Endodermal cell (in vitro differentiated cells): ENCODE data around the gene TSPAN18. TPM values are rescaled to one million over a fixed set of nuclear protein-coding genes. Genes with fewer than 3 reads are reported as not detected.
A peak's percentile ranks its signal among the peaks of the same experiment; 100 is the strongest.

ENCODE experiments used
- DNase-seq: peaks from one replicate; pipeline ENCODE4 v3.0.0-alpha.2; 2017
- H3K27ac ChIP-seq: 2 replicates; pipeline ENCODE4 v1.5.1; 2013; ENCODE audit warnings: mild to moderate bottlenecking, low read depth, low read length, moderate library complexity
- H3K27me3 ChIP-seq: 2 replicates; pipeline ENCODE4 v1.6.1; 2013; ENCODE audit warnings: mild to moderate bottlenecking, low read length, moderate library complexity; ENCODE audit not compliant: insufficient read depth, control insufficient read depth, poor library complexity, severe bottlenecking
- H3K36me3 ChIP-seq: 2 replicates; pipeline ENCODE4 v1.7.0; 2013; ENCODE audit warnings: mild to moderate bottlenecking, low read length, moderate library complexity; ENCODE audit not compliant: control insufficient read depth, insufficient read depth
- H3K4me1 ChIP-seq: one replicate; pipeline ENCODE4 v1.7.0; 2013; ENCODE audit warnings: low read length; ENCODE audit not compliant: control insufficient read depth, insufficient read depth
- H3K4me3 ChIP-seq: 2 replicates; pipeline ENCODE4 v1.5.1; 2013; ENCODE audit warnings: mild to moderate bottlenecking, low read length, moderate library complexity
- H3K9ac ChIP-seq: 2 replicates; pipeline ENCODE4 v1.6.1; 2013; ENCODE audit warnings: mild to moderate bottlenecking, low read length, moderate library complexity; ENCODE audit not compliant: poor library complexity, severe bottlenecking; ENCODE audit errors: extremely low read depth
- H3K9me3 ChIP-seq: 2 replicates; pipeline ENCODE4 v1.6.1; 2013; ENCODE audit warnings: mild to moderate bottlenecking, low read length, moderate library complexity; ENCODE audit not compliant: control insufficient read depth
- H3K27ac Mint-ChIP-seq: 2 replicates; pipeline ENCODE4 v1.8.0; 2020; ENCODE audit warnings: mixed read lengths
- H3K27me3 Mint-ChIP-seq: 2 replicates; pipeline ENCODE4 v1.8.0; 2021; ENCODE audit warnings: mild to moderate bottlenecking, mixed read lengths; ENCODE audit not compliant: insufficient read depth
- H3K36me3 Mint-ChIP-seq: 2 replicates; pipeline ENCODE4 v1.8.0; 2020; ENCODE audit warnings: low read depth, mixed read lengths
- H3K4me1 Mint-ChIP-seq: 2 replicates; pipeline ENCODE4 v1.8.0; 2020; ENCODE audit warnings: mixed read lengths
- H3K4me3 Mint-ChIP-seq: 2 replicates; pipeline ENCODE4 v1.8.0; 2020; ENCODE audit warnings: mild to moderate bottlenecking, moderate library complexity, mixed read lengths
- H3K9me3 Mint-ChIP-seq: 2 replicates; pipeline ENCODE4 v1.8.0; 2020; ENCODE audit warnings: mild to moderate bottlenecking, mixed read lengths
- WGBS, 2 experiments: methylation state at CpG; one replicate each; pipeline versions ENCODE4 v1.1.5 to v1.1.7; 2013; ENCODE audit warnings: missing lambda C conversion rate in 2 of 2, mixed read lengths in 1 of 2; ENCODE audit not compliant: insufficient coverage in 1 of 2, insufficient read length in 1 of 2; 5-methylcytosine and 5-hydroxymethylcytosine counted together
- total RNA-seq, 2 donors: library from RNA; stranded (reverse); fragmentation: NEBNext Ultra II Directional in 1 of 2; extraction: Animal tissue kit (Norgen Biotek cat#: 25700) in 1 of 2; gene quantifications; 2 replicates in 1 of 2; 3 replicates in 1 of 2; pipeline ENCODE4 v1.2.1, GENCODE V29; 2021
- TF ChIP-seq, protein P1 (sequence below): fragments of 200-600 bp; sonication (generic); conservative IDR thresholded peaks from 2 replicates; pipeline ENCODE4 v1.5.0; 2021; ENCODE audit warnings: antibody characterized with exemption, mild to moderate bottlenecking

TSPAN18 gene
- total RNA-seq, 2 donors from 2014 or later, result 28.0 to 28.7 TPM

DNA sequence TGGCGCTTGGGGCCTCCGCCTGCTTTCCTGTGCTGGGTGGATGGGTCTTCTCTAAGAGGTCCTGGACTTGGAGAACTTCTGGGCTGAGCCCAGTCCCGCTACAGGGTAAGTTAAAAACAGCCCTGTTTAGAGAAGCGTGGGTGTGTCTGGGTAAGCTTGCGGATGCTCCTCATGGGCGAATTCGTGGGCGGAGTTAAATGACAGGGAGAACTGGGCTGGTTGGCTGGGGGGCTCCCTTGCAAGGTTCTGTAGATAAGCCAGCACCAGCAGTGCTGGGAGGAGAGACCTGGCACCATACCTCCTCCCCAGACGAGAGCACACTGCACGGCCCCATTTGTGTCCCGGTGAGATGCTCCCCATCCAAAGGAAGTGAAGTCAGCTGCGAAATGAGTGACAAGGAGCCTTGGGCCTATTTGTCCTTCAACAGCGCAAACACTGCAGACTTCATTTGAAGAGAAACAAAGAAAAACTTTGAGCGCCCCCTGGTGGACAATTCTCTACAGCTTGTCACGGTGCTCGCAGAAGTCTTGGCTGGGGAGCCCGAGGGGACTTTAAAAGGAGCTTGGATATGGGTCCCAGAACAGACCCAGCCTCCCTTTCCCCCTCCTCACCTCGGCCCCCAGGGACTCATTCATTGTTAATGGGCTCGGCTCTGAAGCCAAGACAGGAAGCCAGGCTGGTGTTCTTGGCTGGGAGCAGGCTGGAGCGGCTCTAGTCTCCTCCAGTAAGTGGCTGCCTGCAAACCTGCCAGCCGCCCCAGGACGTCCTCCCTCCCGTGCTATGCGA is 184.5 kb downstream of the TSPAN18 start:
- Mint-ChIP-seq H3K27me3 (peaks cover 5% of the 10 kb centered on the region), H3K4me1 (peaks cover 9% of the 10 kb centered on the region), H3K36me3 (no peaks in the 10 kb centered on the region), H3K27ac (peak overlapping the region; percentile 79), H3K9me3 (no peaks in the 10 kb centered on the region), H3K4me3 (peak overlapping the region; percentile 35)
- DNase-seq, result peak; percentile 97
- no peaks in the 10 kb centered on the region for H3K9me3 ChIP-seq
- TF ChIP-seq, protein P1, sequence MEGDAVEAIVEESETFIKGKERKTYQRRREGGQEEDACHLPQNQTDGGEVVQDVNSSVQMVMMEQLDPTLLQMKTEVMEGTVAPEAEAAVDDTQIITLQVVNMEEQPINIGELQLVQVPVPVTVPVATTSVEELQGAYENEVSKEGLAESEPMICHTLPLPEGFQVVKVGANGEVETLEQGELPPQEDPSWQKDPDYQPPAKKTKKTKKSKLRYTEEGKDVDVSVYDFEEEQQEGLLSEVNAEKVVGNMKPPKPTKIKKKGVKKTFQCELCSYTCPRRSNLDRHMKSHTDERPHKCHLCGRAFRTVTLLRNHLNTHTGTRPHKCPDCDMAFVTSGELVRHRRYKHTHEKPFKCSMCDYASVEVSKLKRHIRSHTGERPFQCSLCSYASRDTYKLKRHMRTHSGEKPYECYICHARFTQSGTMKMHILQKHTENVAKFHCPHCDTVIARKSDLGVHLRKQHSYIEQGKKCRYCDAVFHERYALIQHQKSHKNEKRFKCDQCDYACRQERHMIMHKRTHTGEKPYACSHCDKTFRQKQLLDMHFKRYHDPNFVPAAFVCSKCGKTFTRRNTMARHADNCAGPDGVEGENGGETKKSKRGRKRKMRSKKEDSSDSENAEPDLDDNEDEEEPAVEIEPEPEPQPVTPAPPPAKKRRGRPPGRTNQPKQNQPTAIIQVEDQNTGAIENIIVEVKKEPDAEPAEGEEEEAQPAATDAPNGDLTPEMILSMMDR, result peak; percentile 97
- WGBS, 2 experiments, result 28 to 36% methylated on average over 15 to 24 of the region's 24 CpGs
- no peaks in the 10 kb centered on the region for H3K27me3 ChIP-seq
- no peaks in the 10 kb centered on the region for H3K36me3 ChIP-seq
- H3K4me1 ChIP-seq, result peaks cover 3% of the 10 kb centered on the region
- no peak overlapping the region for H3K4me3 ChIP-seq
- peak overlapping the region; percentile 59 for H3K27ac ChIP-seq
- no peak overlapping the region for H3K9ac ChIP-seq

DNA sequence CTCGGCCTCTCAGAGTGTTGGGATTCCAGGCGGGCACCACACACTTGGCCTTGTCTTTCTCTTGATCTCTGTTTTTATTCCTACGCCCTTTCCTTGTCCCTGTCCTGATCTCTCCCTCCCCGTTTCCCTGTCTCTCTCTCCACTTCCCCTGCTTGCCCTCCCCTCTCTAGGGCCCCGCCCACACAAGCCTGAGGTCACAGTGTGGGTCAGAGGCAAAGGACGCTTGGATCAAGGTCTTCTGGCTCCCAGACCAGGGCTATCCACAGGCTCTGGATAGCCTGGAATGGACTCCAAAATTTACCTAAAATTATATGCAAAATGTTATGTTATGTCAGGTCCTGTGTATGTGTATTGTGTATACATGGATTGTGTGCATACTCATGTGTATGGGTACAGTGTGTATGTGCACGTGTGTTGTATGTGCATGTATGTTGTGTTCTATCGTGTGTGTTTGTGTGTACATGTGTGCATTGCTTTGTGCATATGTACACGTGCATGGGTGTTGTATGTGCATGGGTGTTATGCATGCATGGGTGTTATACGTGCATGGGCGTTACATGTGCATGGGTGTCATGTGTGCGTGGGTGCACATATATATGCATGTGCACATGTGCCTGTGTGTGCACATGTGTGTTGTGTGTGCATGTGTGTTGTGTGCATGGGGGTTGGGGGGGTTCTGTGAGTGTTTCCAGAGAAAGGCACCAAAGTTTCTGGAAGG is 185.7 kb downstream of the TSPAN18 start:
- Mint-ChIP-seq H3K9me3 (no peaks in the 10 kb centered on the region), H3K27ac (peak overlapping the region; percentile 79), H3K36me3 (no peaks in the 10 kb centered on the region), H3K27me3 (peaks cover 5% of the 10 kb centered on the region), H3K4me3 (peak overlapping the region; percentile 35), H3K4me1 (peaks cover 9% of the 10 kb centered on the region)
- Histone ChIP-seq H3K9ac (no peak overlapping the region), H3K9me3 (no peaks in the 10 kb centered on the region), H3K4me3 (no peak overlapping the region), H3K27me3 (no peaks in the 10 kb centered on the region), H3K4me1 (peaks cover 3% of the 10 kb centered on the region), H3K36me3 (no peaks in the 10 kb centered on the region), H3K27ac (no peak overlapping the region)
- DNase-seq, result peak; percentile 86
- WGBS, 2 experiments, result 73 to 81% methylated on average over 7 to 12 of the region's 12 CpGs
- TF ChIP-seq, protein P1, result no peak

DNA sequence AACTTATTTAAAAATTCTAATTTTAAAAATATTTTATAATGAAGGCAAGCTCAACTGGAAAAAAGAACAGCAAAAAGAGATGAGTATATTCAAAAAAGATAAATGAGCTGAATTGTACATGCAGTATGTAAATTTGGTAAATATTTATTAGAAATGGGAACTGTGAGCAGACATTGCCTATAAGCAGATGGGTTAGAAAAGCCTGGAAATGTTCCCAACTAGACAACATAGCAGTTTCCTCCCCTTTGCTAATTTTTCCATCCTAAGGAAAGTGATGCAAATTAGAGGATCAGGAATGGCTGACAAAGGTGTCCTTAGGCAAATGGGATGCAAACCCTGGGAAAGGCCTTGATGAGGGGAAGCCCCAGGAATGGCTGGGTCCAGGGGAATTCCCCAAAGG is 186.7 kb downstream of the TSPAN18 start:
- peaks cover 9% of the 10 kb centered on the region for H3K4me1 Mint-ChIP-seq
- no peak overlapping the region for H3K9ac ChIP-seq
- no peak overlapping the region for H3K4me3 Mint-ChIP-seq
- DNase-seq, result no peak
- H3K36me3 ChIP-seq, result no peaks in the 10 kb centered on the region
- no peak overlapping the region for H3K27ac ChIP-seq
- H3K36me3 Mint-ChIP-seq, result no peaks in the 10 kb centered on the region
- no peaks in the 10 kb centered on the region for H3K27me3 ChIP-seq
- H3K9me3 Mint-ChIP-seq, result no peaks in the 10 kb centered on the region
- no peak overlapping the region for H3K27ac Mint-ChIP-seq
- H3K4me3 ChIP-seq, result no peak overlapping the region
- H3K4me1 ChIP-seq, result peaks cover 3% of the 10 kb centered on the region
- H3K27me3 Mint-ChIP-seq, result peaks cover 2% of the 10 kb centered on the region
- TF ChIP-seq, protein P1, result no peak
- H3K9me3 ChIP-seq, result no peaks in the 10 kb centered on the region
